OCI-LY3 (cell line): Measurements from ENCODE around the gene GNAI3.

Experiments
- CTCF ChIP-seq: fragments of 200-600, 300-600 bp; sonication (generic); IDR thresholded peaks from 2 replicates; pipeline ENCODE4 v1.5.1; 2014; ENCODE audit warnings: antibody characterized with exemption, low read length, low read depth
- EZH2phosphoT487 ChIP-seq: fragments of 200-600 bp; shearing (Covaris generic); IDR thresholded peaks from 2 replicates; pipeline ENCODE4 v1.6.1; 2018; ENCODE audit warnings: antibody characterized with exemption, mixed run types, low read depth

- TF ChIP-seq CTCF, result no peak
- TF ChIP-seq EZH2phosphoT487, result no peak
Observed at GRCh38 chr1:109578947-109579443, 30.6 kb downstream of the GNAI3 start.
